GM23338 (cell line): Measurements from ENCODE around the gene DNASE2. TPM values are rescaled to one million over a fixed set of nuclear protein-coding genes. Genes with fewer than 3 reads are reported as not detected.

Experiments
- ATAC-seq: fragments of 200-7000 bp; cut with Tn5 transposase; 3 replicates; pipeline ENCODE4 v1.9.1; 2020
- DNase-seq: peaks from one replicate; pipeline ENCODE4 v3.0.0-alpha.2; 2015; ENCODE audit warnings: low spot score
- H2AFZ ChIP-seq: fragments of 200-600 bp; sonication (generic); 2 replicates; pipeline ENCODE4 v1.8.0; 2016; ENCODE audit warnings: antibody characterized with exemption, mild to moderate bottlenecking, moderate library complexity
- H3F3A ChIP-seq: fragments of 200-600 bp; sonication (generic); replicated peaks from 2 replicates; pipeline ENCODE4 v1.8.0; 2017; ENCODE audit warnings: antibody characterized with exemption, mixed run types, low read depth
- H3K27ac ChIP-seq: fragments of 200-600 bp; sonication (generic); 2 replicates; pipeline ENCODE4 v1.6.1; 2016; ENCODE audit warnings: low read depth
- H3K27me3 ChIP-seq: fragments of 200-600 bp; sonication (generic); 2 replicates; pipeline ENCODE4 v1.8.0; 2016; ENCODE audit warnings: mild to moderate bottlenecking, mixed run types, moderate library complexity; ENCODE audit not compliant: insufficient read depth
- H3K36me3 ChIP-seq: fragments of 200-600 bp; sonication (generic); 2 replicates; pipeline ENCODE4 v1.8.0; 2016; ENCODE audit warnings: mild to moderate bottlenecking; ENCODE audit not compliant: insufficient read depth
- H3K4me1 ChIP-seq: fragments of 200-600 bp; sonication (generic); 2 replicates; pipeline ENCODE4 v1.8.0; 2016; ENCODE audit warnings: mild to moderate bottlenecking, moderate library complexity; ENCODE audit not compliant: insufficient read depth
- H3K4me2 ChIP-seq: fragments of 200-600 bp; sonication (generic); 2 replicates; pipeline ENCODE4 v1.7.1; 2017; ENCODE audit warnings: mixed run types
- H3K4me3 ChIP-seq: fragments of 200-600 bp; sonication (generic); 2 replicates; pipeline ENCODE4 v1.6.1; 2016; ENCODE audit warnings: mixed run types
- H3K79me2 ChIP-seq: fragments of 200-600 bp; sonication (generic); replicated peaks from 2 replicates; pipeline ENCODE4 v1.8.0; 2017; ENCODE audit warnings: mild to moderate bottlenecking; ENCODE audit not compliant: insufficient read depth
- H3K9me2 ChIP-seq: fragments of 200-600 bp; sonication (generic); 2 replicates; pipeline ENCODE4 v1.8.0; 2017; ENCODE audit not compliant: insufficient read depth
- H4K20me1 ChIP-seq: fragments of 200-600 bp; sonication (generic); replicated peaks from 2 replicates; pipeline ENCODE4 v1.8.0; 2017; ENCODE audit warnings: mild to moderate bottlenecking; ENCODE audit not compliant: insufficient read depth
- H3K27ac Mint-ChIP-seq: 2 replicates; pipeline ENCODE4 v1.8.0; 2020; ENCODE audit warnings: inconsistent platforms, mild to moderate bottlenecking, moderate library complexity, mixed read lengths
- H3K27me3 Mint-ChIP-seq: 3 replicates; pipeline ENCODE4 v1.8.0; 2022; ENCODE audit warnings: low read depth, mild to moderate bottlenecking, moderate library complexity, mixed read lengths, inconsistent platforms; ENCODE audit not compliant: insufficient read depth, poor library complexity
- H3K36me3 Mint-ChIP-seq: 3 replicates; pipeline ENCODE4 v1.8.0; 2021; ENCODE audit warnings: low read depth, mild to moderate bottlenecking, inconsistent platforms, moderate library complexity, mixed read lengths
- H3K4me1 Mint-ChIP-seq: 3 replicates; pipeline ENCODE4 v1.8.0; 2020; ENCODE audit warnings: mild to moderate bottlenecking, inconsistent platforms, mixed read lengths
- H3K4me3 Mint-ChIP-seq: 3 replicates; pipeline ENCODE4 v1.8.0; 2021; ENCODE audit warnings: moderate library complexity, mild to moderate bottlenecking, inconsistent platforms, mixed read lengths
- H3K9me3 Mint-ChIP-seq: 3 replicates; pipeline ENCODE4 v1.8.0; 2020; ENCODE audit warnings: moderate library complexity, mild to moderate bottlenecking, inconsistent platforms, mixed read lengths
- CREB1 ChIP-seq: fragments of 250-450 bp; sonication (Bioruptor Pico); IDR thresholded peaks from 2 replicates; pipeline ENCODE4 v1.5.0; 2020; ENCODE audit warnings: low read depth, mild to moderate bottlenecking, moderate library complexity
- EZH2phosphoT487 ChIP-seq: fragments of 200-600 bp; sonication (generic); IDR thresholded peaks from one replicate; pipeline ENCODE4 v1.8.1; 2018; ENCODE audit warnings: antibody characterized with exemption; ENCODE audit not compliant: unreplicated experiment
- JUNB ChIP-seq: IDR thresholded peaks from one replicate; pipeline ENCODE4 v1.6.1; 2016; ENCODE audit warnings: antibody characterized with exemption; ENCODE audit not compliant: unreplicated experiment
- NANOG ChIP-seq: IDR thresholded peaks from 2 replicates; pipeline ENCODE4 v1.6.1; 2016; ENCODE audit warnings: antibody characterized with exemption, borderline replicate concordance
- POLR2AphosphoS5 ChIP-seq: IDR thresholded peaks from 2 replicates; pipeline ENCODE4 v1.6.1; 2016; ENCODE audit warnings: antibody characterized with exemption, low read depth
- REST ChIP-seq: IDR thresholded peaks from one replicate; pipeline ENCODE4 v1.6.1; 2018; ENCODE audit warnings: antibody characterized with exemption; ENCODE audit not compliant: unreplicated experiment
- STAT1 ChIP-seq: IDR thresholded peaks from one replicate; pipeline ENCODE4 v1.6.1; 2016; ENCODE audit warnings: antibody characterized with exemption; ENCODE audit not compliant: unreplicated experiment
- ZNF114 ChIP-seq: fragments of 250-450 bp; sonication (Bioruptor Pico); IDR thresholded peaks from 2 replicates; pipeline ENCODE4 v1.5.0; 2020; ENCODE audit warnings: mild to moderate bottlenecking, moderate library complexity
- ZNF331 ChIP-seq: fragments of 250-450 bp; sonication (Bioruptor Pico); IDR thresholded peaks from 2 replicates; pipeline ENCODE4 v1.5.0; 2020; ENCODE audit warnings: low read depth, mild to moderate bottlenecking, moderate library complexity
- polyA plus RNA-seq: library from polyadenylated mRNA; unstranded; fragments of >200 nt; fragmentation: Nextera tagmentation; extraction: Ambion mirVana; gene quantifications from 2 replicates; pipeline ENCODE4 v1.2.1, GENCODE V29; 2016
- total RNA-seq: library from RNA; depleted of rRNA; stranded (reverse); fragments of >200 nt; shearing (Covaris generic); gene quantifications from 2 replicates; pipeline ENCODE4 v1.2.3, GENCODE V29; 2014
- TF ChIP-seq, protein P1 (sequence below), 2 experiments: fragments of 200-600 bp in 1 of 2; sonication (generic) in 1 of 2; conservative IDR thresholded peaks; 2 replicates each; pipeline versions ENCODE4 v1.5.1 to v1.6.1; 2016 to 2017; ENCODE audit warnings: antibody characterized with exemption in 2 of 2, low read depth in 2 of 2, mild to moderate bottlenecking in 2 of 2, moderate library complexity in 1 of 2

The DNASE2 gene
- total and polyA plus RNA-seq, 2 experiments from 2014 or later, result 17.4 to 35.0 TPM

DNA sequence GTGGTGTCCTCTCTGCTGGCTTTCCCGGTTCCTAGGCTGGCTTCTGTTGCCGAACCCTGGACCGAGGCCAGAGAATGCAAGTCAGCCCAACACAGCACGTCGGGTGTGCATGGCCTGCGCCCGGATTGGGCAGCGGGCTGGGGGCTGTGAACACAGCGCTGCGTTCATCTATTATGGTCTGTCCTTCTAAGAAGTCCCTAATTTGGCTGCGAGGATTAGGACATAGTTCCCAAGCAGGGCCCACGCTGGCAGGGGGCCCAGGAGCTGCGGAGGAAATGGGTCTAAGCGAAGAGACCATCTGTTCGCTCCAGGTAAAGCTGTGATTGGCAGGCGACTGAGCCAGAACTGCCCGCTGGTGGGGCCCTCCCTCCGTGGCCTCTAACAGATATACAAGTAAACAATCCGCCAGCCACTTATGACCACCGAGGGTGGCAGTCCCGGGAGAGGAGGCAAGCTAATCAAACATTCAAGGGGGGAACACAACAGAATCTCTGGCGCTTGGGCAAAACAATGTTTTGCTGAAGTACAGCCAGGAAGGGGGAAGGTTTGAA lies 31.8 kb upstream of the DNASE2 start:
- Histone ChIP-seq H3F3A (peaks cover 13% of the 10 kb centered on the region), H3K36me3 (no peaks in the 10 kb centered on the region), H3K79me2 (no peaks in the 10 kb centered on the region), H3K4me3 (peak overlapping the region; percentile 33), H3K4me2 (peak overlapping the region; percentile 57), H3K4me1 (peaks cover 19% of the 10 kb centered on the region), H2AFZ (peak overlapping the region; percentile 54), H3K27ac (peak overlapping the region; percentile 79), H3K27me3 (peaks cover 5% of the 10 kb centered on the region; the same call in 1 of the 2 replicates), H4K20me1 (no peaks in the 10 kb centered on the region), H3K9me2 (no peaks in the 10 kb centered on the region)
- TF ChIP-seq POLR2AphosphoS5 (peak; percentile 38), JUNB (no peak), ZNF114 (CRISPR knock-in tag) (no peak), EZH2phosphoT487 (no peak), NANOG (no peak), CREB1 (CRISPR knock-in tag) (no peak), REST (no peak)
- TF ChIP-seq, protein P1, sequence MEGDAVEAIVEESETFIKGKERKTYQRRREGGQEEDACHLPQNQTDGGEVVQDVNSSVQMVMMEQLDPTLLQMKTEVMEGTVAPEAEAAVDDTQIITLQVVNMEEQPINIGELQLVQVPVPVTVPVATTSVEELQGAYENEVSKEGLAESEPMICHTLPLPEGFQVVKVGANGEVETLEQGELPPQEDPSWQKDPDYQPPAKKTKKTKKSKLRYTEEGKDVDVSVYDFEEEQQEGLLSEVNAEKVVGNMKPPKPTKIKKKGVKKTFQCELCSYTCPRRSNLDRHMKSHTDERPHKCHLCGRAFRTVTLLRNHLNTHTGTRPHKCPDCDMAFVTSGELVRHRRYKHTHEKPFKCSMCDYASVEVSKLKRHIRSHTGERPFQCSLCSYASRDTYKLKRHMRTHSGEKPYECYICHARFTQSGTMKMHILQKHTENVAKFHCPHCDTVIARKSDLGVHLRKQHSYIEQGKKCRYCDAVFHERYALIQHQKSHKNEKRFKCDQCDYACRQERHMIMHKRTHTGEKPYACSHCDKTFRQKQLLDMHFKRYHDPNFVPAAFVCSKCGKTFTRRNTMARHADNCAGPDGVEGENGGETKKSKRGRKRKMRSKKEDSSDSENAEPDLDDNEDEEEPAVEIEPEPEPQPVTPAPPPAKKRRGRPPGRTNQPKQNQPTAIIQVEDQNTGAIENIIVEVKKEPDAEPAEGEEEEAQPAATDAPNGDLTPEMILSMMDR (conservative IDR thresholded peaks at IDR 0.05; ENCODE audit: low read depth in 2 of 2), result no peak
- Mint-ChIP-seq H3K4me1 (peaks cover 25% of the 10 kb centered on the region), H3K4me3 (peak overlapping the region; percentile 51), H3K36me3 (no peaks in the 10 kb centered on the region), H3K27me3 (peaks cover 22% of the 10 kb centered on the region), H3K9me3 (no peaks in the 10 kb centered on the region), H3K27ac (peak overlapping the region; percentile 96)
- peak; percentile 79 for DNase-seq
- peak; percentile 84 for ATAC-seq

GRCh38 chr19:12912571-12912970 lies 31.3 kb upstream of the DNASE2 start:
- Mint-ChIP-seq H3K4me1 (peaks cover 25% of the 10 kb centered on the region), H3K9me3 (no peaks in the 10 kb centered on the region), H3K36me3 (no peaks in the 10 kb centered on the region), H3K4me3 (peak overlapping the region; percentile 51), H3K27me3 (peaks cover 20% of the 10 kb centered on the region), H3K27ac (peak overlapping the region; percentile 96)
- H3K79me2 ChIP-seq, result no peaks in the 10 kb centered on the region
- H3F3A ChIP-seq, result peaks cover 13% of the 10 kb centered on the region
- peak overlapping the region; percentile 54 for H2AFZ ChIP-seq
- no peak; the same call in 2 of the 3 replicates for ATAC-seq
- no peaks in the 10 kb centered on the region for H3K36me3 ChIP-seq
- no peaks in the 10 kb centered on the region for H3K27me3 ChIP-seq
- H3K9me2 ChIP-seq, result no peaks in the 10 kb centered on the region
- DNase-seq, result peak; percentile 44
- peaks cover 19% of the 10 kb centered on the region for H3K4me1 ChIP-seq
- H3K27ac ChIP-seq, result peak overlapping the region; percentile 79
- H4K20me1 ChIP-seq, result no peaks in the 10 kb centered on the region
- peak overlapping the region; percentile 57 for H3K4me2 ChIP-seq
- peak overlapping the region; percentile 33; the same call in 1 of the 2 replicates for H3K4me3 ChIP-seq
- TF ChIP-seq STAT1 (no peak), NANOG (no peak), JUNB (no peak), ZNF331 (no peak), CREB1 (CRISPR knock-in tag) (no peak), POLR2AphosphoS5 (no peak)
- TF ChIP-seq, protein P1 (conservative IDR thresholded peaks at IDR 0.05; ENCODE audit: low read depth in 2 of 2), result no peak
